Endothelial cell of umbilical vein (primary cell): ENCODE measurements around the gene FCN1.

Source experiments
- EZH2 ChIP-seq: IDR thresholded peaks from 2 replicates; pipeline ENCODE4 v1.6.1; 2012; ENCODE audit warnings: borderline replicate concordance, low read depth, mild to moderate bottlenecking, moderate library complexity, low read length, inconsistent platforms; ENCODE audit not compliant: severe bottlenecking
- POLR2AphosphoS5 ChIP-seq: IDR thresholded peaks from 2 replicates; pipeline ENCODE4 v1.6.1; 2012; ENCODE audit warnings: low read depth, mild to moderate bottlenecking, control low read depth, low read length, moderate library complexity; ENCODE audit not compliant: insufficient read depth
- TF ChIP-seq, protein P1 (sequence below), 2 donors: IDR thresholded peaks; 1 replicate in 1 of 2; 2 replicates in 1 of 2; pipeline ENCODE4 v1.5.1; 2011; ENCODE audit warnings: low read length in 2 of 2, mild to moderate bottlenecking in 2 of 2, moderate library complexity in 2 of 2, control low read depth in 1 of 2, inconsistent platforms in 1 of 2, low read depth in 1 of 2; ENCODE audit not compliant: insufficient read depth in 1 of 2; ENCODE audit errors: extremely low read depth in 1 of 2

DNA sequence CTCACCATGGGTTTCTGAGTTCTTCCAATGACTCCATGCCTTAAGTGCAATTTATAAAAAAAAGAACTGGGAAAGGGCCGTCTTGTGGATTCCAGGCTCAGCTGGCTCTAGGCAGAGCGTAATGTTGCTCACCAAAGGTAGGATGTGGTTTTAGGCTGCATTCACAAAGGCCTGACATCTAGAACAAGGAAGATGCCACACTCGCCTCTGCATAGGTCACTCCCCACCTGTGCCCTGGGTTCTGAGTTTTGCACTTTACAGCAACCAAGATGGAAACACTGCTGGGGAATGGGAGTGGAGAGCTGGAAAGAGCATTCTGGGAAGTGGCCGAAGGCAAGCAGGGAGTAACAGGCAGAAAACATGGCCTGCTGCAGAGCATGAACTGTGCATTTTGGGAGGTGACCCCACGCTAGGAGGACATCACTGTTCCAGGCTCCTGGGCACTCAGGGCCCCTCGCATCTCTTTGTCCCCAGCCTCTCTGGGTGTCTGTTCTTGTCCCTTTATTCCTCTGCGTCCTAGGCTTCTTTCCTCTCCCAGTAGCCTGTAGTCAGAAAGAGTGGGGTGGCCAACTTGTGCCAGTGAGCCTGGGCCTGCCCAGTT lies 24.8 kb downstream of the FCN1 start:
- TF ChIP-seq EZH2 = no peak
- TF ChIP-seq, protein P1, sequence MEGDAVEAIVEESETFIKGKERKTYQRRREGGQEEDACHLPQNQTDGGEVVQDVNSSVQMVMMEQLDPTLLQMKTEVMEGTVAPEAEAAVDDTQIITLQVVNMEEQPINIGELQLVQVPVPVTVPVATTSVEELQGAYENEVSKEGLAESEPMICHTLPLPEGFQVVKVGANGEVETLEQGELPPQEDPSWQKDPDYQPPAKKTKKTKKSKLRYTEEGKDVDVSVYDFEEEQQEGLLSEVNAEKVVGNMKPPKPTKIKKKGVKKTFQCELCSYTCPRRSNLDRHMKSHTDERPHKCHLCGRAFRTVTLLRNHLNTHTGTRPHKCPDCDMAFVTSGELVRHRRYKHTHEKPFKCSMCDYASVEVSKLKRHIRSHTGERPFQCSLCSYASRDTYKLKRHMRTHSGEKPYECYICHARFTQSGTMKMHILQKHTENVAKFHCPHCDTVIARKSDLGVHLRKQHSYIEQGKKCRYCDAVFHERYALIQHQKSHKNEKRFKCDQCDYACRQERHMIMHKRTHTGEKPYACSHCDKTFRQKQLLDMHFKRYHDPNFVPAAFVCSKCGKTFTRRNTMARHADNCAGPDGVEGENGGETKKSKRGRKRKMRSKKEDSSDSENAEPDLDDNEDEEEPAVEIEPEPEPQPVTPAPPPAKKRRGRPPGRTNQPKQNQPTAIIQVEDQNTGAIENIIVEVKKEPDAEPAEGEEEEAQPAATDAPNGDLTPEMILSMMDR (IDR thresholded peaks at IDR 0.05; ENCODE audit: extremely low read depth in 1 of 2, insufficient read depth in 1 of 2, low read depth in 1 of 2, low read length in 2 of 2) = no peak
- TF ChIP-seq POLR2AphosphoS5 = no peak
